BLaER1 treated with 17β-estradiol and CSF1 and Interleukin-3, amounts not matched to agents 10 nM and 100 nM (cell line): ENCODE results near the gene NOP9.

Source experiments
- H3K27ac ChIP-seq, 11 experiments: shearing (Covaris generic); formaldehyde crosslinking; 2 replicates each; pipeline ENCODE4 v1.8.1; 2022
- H3K27me3 ChIP-seq, 11 experiments: shearing (Covaris generic); formaldehyde crosslinking; 2 replicates each; pipeline ENCODE4 v1.8.1; 2022
- H3K36me3 ChIP-seq, 11 experiments: shearing (Covaris generic); formaldehyde crosslinking; 2 replicates each; pipeline ENCODE4 v1.8.1; 2022
- H3K4me1 ChIP-seq, 10 experiments: shearing (Covaris generic); formaldehyde crosslinking; 2 replicates each; pipeline ENCODE4 v1.8.1; 2022
- H3K4me2 ChIP-seq, 11 experiments: shearing (Covaris generic); formaldehyde crosslinking; 2 replicates each; pipeline ENCODE4 v1.8.1; 2022
- H3K4me3 ChIP-seq, 10 experiments: shearing (Covaris generic); formaldehyde crosslinking; 2 replicates each; pipeline ENCODE4 v1.8.1; 2022
- H3K9ac ChIP-seq, 11 experiments: shearing (Covaris generic); formaldehyde crosslinking; 2 replicates each; pipeline ENCODE4 v1.8.1; 2022
- H3K9me3 ChIP-seq, 11 experiments: shearing (Covaris generic); formaldehyde crosslinking; replicated peaks in 1 of 11; 2 replicates each; pipeline ENCODE4 v1.8.1; 2022
- H4K20me1 ChIP-seq, 11 experiments: shearing (Covaris generic); formaldehyde crosslinking; 2 replicates each; pipeline ENCODE4 v1.8.1; 2022
- Cebpa-rat ChIP-seq, 11 experiments: shearing (Covaris generic); IDR thresholded peaks; 2 replicates each; pipeline ENCODE4 v1.8.1; 2022

The NOP9 gene

GRCh38 chr14:24356208-24356607, 56.6 kb downstream of the NOP9 start:
- Histone ChIP-seq H3K27ac (no peak overlapping the region), H3K4me3 (no peak overlapping the region), H3K4me2 (no peak overlapping the region), H3K27me3 (no peaks in the 10 kb centered on the region), H3K4me1 (peaks cover 0 to 40% (median 9%) of the 10 kb centered on the region in 10 experiments; a peak in 15 of 20 replicates), H3K36me3 (no peaks in the 10 kb centered on the region), H3K9ac (no peak overlapping the region), H4K20me1 (no peaks in the 10 kb centered on the region), H3K9me3 (no peaks in the 10 kb centered on the region)
- TF ChIP-seq Cebpa-rat (IDR thresholded peaks at IDR 0.05) = no peak
